ENCODE data around the gene MAD2L1. TPM values are rescaled to one million over a fixed set of nuclear protein-coding genes. Genes with fewer than 3 reads are reported as not detected.

The MAD2L1 gene
- total RNA-seq, 1 donor, result 2.9 TPM

DNA sequence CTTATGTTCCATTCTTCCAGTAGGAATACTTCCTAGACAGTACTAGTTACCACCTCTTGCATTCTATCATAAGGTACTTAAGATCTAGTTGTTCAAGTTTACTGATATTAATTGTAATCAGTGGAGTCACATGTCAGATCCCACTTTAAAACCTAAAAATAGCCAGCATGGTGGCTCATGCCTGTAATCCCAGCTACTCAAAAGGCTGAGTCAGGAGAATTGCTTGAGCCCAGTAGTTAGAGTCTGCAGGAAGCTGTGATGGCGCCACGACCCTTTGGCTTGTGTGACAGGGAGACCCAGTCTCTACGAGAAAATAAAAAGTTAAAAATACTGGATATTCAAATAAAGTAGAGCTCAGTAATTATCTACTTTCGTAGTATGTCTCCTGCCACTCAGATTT lies 57.7 kb downstream of the MAD2L1 start:
- H3K79me2 ChIP-seq (ENCODE audit: insufficient read depth, low read length), result no peaks in the 10 kb centered on the region

DNA sequence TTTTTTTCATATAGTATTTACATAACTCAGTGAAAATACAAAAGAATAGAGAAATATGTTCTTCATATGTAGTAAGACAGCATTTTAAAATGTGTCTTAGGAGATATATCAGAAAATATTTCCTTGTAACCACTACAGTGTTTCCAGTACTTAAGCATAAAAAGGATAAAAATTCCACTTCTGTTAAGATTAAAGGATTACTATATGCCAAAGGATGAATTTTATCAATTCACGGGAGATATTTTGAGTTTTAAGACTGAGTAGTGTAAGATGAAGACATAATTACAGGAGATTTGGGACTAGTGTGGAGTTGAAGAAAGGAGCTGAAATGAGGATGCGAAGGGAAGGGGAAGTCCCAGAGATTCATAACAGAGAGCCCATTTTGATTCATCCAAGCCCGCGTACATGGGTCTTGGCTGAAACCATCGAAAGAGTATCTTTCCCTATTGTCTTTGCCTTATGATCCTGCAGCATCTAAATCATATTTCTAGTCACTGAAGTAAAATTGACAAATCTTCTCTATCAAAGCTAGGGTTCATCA lies 58.7 kb downstream of the MAD2L1 start:
- peak overlapping the region; percentile 71 for H3K27ac ChIP-seq (ENCODE audit: low read depth, low read length)
- no peak overlapping the region for H3K4me2 ChIP-seq (ENCODE audit: insufficient read depth, low read length)
- no peak for DNase-seq (ENCODE audit: insufficient read length, low spot score, missing footprints)

More for the DNA sequence above, 57.7 kb downstream of the MAD2L1 start:
- Histone ChIP-seq H3K4me2 (ENCODE audit: insufficient read depth, low read length) (no peak overlapping the region), H3K4me1 (ENCODE audit: insufficient read depth, low read length) (peaks cover 16% of the 10 kb centered on the region), H3K4me3 (ENCODE audit: insufficient read depth, low read length) (no peak overlapping the region), H4K20me1 (ENCODE audit: insufficient read depth, low read length) (no peaks in the 10 kb centered on the region), H3K9me3 (ENCODE audit: low read depth, low read length) (no peaks in the 10 kb centered on the region), H3K27ac (ENCODE audit: low read depth, low read length) (no peak overlapping the region), H2AFZ (ENCODE audit: low read length) (no peak overlapping the region), H3K27me3 (ENCODE audit: insufficient read depth, low read length) (no peaks in the 10 kb centered on the region), H3K36me3 (ENCODE audit: insufficient read depth, low read length) (no peaks in the 10 kb centered on the region)
- TF ChIP-seq, protein P1, sequence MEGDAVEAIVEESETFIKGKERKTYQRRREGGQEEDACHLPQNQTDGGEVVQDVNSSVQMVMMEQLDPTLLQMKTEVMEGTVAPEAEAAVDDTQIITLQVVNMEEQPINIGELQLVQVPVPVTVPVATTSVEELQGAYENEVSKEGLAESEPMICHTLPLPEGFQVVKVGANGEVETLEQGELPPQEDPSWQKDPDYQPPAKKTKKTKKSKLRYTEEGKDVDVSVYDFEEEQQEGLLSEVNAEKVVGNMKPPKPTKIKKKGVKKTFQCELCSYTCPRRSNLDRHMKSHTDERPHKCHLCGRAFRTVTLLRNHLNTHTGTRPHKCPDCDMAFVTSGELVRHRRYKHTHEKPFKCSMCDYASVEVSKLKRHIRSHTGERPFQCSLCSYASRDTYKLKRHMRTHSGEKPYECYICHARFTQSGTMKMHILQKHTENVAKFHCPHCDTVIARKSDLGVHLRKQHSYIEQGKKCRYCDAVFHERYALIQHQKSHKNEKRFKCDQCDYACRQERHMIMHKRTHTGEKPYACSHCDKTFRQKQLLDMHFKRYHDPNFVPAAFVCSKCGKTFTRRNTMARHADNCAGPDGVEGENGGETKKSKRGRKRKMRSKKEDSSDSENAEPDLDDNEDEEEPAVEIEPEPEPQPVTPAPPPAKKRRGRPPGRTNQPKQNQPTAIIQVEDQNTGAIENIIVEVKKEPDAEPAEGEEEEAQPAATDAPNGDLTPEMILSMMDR (IDR thresholded peaks at IDR 0.05; ENCODE audit: extremely low read depth, low read depth, low read length), result no peak
- no peak for DNase-seq (ENCODE audit: insufficient read length, low spot score, missing footprints)

DNA sequence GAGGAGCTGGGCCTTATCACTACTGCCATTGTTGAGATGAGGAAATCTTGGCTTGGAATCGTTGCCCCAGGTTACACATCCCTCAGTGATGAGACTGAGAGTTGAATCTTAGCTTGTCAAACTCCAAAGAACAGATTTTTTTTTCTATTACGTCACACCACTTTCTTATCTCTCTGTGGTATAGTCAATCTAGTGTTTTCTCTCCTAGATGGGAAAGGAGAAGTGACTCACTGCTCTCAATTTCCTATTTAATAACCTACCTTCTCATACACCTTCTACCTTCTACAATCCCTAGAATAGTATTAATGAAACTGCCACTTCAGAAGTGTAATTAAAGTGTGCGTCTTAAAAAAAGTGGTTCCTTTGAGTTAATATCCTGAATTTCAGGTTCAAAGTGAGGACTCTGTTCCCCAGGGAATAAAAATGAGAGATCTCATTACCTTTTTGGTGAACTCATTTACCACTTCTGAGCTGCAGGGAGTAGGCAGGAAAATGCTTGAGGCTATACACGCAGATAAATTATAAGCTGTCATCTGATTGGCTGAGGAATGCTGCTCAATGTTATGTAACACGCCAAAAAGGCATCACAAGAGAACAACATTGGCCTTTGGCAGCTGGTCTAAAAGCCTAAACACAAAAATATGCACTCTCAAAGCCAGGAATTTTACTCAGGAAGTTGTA lies 59.3 kb downstream of the MAD2L1 start:
- Histone ChIP-seq H3K4me3 (ENCODE audit: insufficient read depth, low read length) (no peak overlapping the region), H3K4me2 (ENCODE audit: insufficient read depth, low read length) (peak overlapping the region; percentile 29), H3K27me3 (ENCODE audit: insufficient read depth, low read length) (no peaks in the 10 kb centered on the region), H3K36me3 (ENCODE audit: insufficient read depth, low read length) (no peaks in the 10 kb centered on the region), H2AFZ (ENCODE audit: low read length) (no peak overlapping the region), H3K79me2 (ENCODE audit: insufficient read depth, low read length) (no peaks in the 10 kb centered on the region), H3K27ac (ENCODE audit: low read depth, low read length) (peak overlapping the region; percentile 71), H3K4me1 (ENCODE audit: insufficient read depth, low read length) (peaks cover 16% of the 10 kb centered on the region), H3K9me3 (ENCODE audit: low read depth, low read length) (no peaks in the 10 kb centered on the region), H4K20me1 (ENCODE audit: insufficient read depth, low read length) (no peaks in the 10 kb centered on the region)
- DNase-seq (ENCODE audit: insufficient read length, low spot score, missing footprints), result no peak
- TF ChIP-seq, protein P1 (IDR thresholded peaks at IDR 0.05; ENCODE audit: extremely low read depth, low read depth, low read length), result no peak

More for the DNA sequence above, 58.7 kb downstream of the MAD2L1 start:
- no peak overlapping the region for H3K4me3 ChIP-seq (ENCODE audit: insufficient read depth, low read length)
- no peaks in the 10 kb centered on the region for H3K9me3 ChIP-seq (ENCODE audit: low read depth, low read length)
- no peaks in the 10 kb centered on the region for H4K20me1 ChIP-seq (ENCODE audit: insufficient read depth, low read length)
- no peaks in the 10 kb centered on the region for H3K36me3 ChIP-seq (ENCODE audit: insufficient read depth, low read length)
- H3K79me2 ChIP-seq (ENCODE audit: insufficient read depth, low read length), result no peaks in the 10 kb centered on the region
- H3K4me1 ChIP-seq (ENCODE audit: insufficient read depth, low read length), result peaks cover 16% of the 10 kb centered on the region
- no peak overlapping the region for H2AFZ ChIP-seq (ENCODE audit: low read length)
- TF ChIP-seq, protein P1 (IDR thresholded peaks at IDR 0.05; ENCODE audit: extremely low read depth, low read depth, low read length), result no peak
- no peaks in the 10 kb centered on the region for H3K27me3 ChIP-seq (ENCODE audit: insufficient read depth, low read length)
